Measurements from ENCODE around the gene IGF2BP2. TPM values are rescaled to one million over a fixed set of nuclear protein-coding genes. Genes with fewer than 3 reads are reported as not detected.

IGF2BP2 gene
- total and polyA plus RNA-seq, 2 donors (not counting 1 experiment from before 2014, with no cell fraction given): 0.01 TPM; not detected in 1

GRCh38 chr3:185649414-185649813, 175.4 kb downstream of the IGF2BP2 start:
- Histone ChIP-seq H3K36me3 (replicated peaks in 1 of 2; ENCODE audit: control extremely low read depth in 1 of 2, control insufficient read depth in 1 of 2, extremely low read depth in 1 of 2, insufficient read depth in 2 of 2, low read length in 1 of 2) (no peaks in the 10 kb centered on the region), H4K20me1 (ENCODE audit: control insufficient read depth, insufficient read depth, low read length, poor library complexity, severe bottlenecking) (no peaks in the 10 kb centered on the region), H3K9ac (ENCODE audit: low read length) (no peak overlapping the region), H3K9me3 (ENCODE audit: control extremely low read depth in 1 of 3, control insufficient read depth in 2 of 3, insufficient read depth in 1 of 3, low read length in 2 of 3) (peaks cover 0 to 8% (median 0%) of the 10 kb centered on the region in 3 donors), H3K4me1 (ENCODE audit: control insufficient read depth in 2 of 2, insufficient read depth in 2 of 2, low read length in 2 of 2) (peaks cover 0 to 11% of the 10 kb centered on the region in 2 donors), H3K79me2 (ENCODE audit: control insufficient read depth, insufficient read depth, low read length) (no peaks in the 10 kb centered on the region), H3K27me3 (replicated peaks in 1 of 4; ENCODE audit: control extremely low read depth in 1 of 4, control insufficient read depth in 3 of 4, insufficient read depth in 4 of 4, low read length in 3 of 4) (no peaks in the 10 kb centered on the region), H3K4me3 (ENCODE audit: control extremely low read depth in 1 of 5, extremely low read depth in 1 of 5, insufficient read depth in 1 of 5, low read depth in 2 of 5, low read length in 4 of 5) (no peak overlapping the region), H2AFZ (ENCODE audit: insufficient read depth, low read depth, low read length, poor library complexity, severe bottlenecking) (no peak overlapping the region), H3K27ac (ENCODE audit: low read length in 2 of 2) (no peak overlapping the region), H3K4me2 (replicated peaks; ENCODE audit: low read depth, low read length, poor library complexity, severe bottlenecking) (no peak overlapping the region)
- ATAC-seq (ENCODE audit: low read depth) (no peak), DNase-seq (no peak)
- POLR2A ChIA-PET: no interaction called here
- Mint-ChIP-seq H3K27ac (no peak overlapping the region), H3K4me1 (peaks cover 9% of the 10 kb centered on the region), H3K9me3 (ENCODE audit: insufficient read depth) (no peaks in the 10 kb centered on the region), H3K4me3 (no peak overlapping the region), H3K27me3 (no peaks in the 10 kb centered on the region)
- 93% methylated on average over 8 of the region's 10 CpGs for WGBS (ENCODE audit: insufficient coverage)
- TF ChIP-seq, protein P1, sequence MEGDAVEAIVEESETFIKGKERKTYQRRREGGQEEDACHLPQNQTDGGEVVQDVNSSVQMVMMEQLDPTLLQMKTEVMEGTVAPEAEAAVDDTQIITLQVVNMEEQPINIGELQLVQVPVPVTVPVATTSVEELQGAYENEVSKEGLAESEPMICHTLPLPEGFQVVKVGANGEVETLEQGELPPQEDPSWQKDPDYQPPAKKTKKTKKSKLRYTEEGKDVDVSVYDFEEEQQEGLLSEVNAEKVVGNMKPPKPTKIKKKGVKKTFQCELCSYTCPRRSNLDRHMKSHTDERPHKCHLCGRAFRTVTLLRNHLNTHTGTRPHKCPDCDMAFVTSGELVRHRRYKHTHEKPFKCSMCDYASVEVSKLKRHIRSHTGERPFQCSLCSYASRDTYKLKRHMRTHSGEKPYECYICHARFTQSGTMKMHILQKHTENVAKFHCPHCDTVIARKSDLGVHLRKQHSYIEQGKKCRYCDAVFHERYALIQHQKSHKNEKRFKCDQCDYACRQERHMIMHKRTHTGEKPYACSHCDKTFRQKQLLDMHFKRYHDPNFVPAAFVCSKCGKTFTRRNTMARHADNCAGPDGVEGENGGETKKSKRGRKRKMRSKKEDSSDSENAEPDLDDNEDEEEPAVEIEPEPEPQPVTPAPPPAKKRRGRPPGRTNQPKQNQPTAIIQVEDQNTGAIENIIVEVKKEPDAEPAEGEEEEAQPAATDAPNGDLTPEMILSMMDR (IDR thresholded peaks at IDR 0.05): no peak
- TF ChIP-seq EZH2 (IDR thresholded peaks at IDR 0.05; ENCODE audit: borderline replicate concordance, insufficient read depth, low read depth, low read length, poor library complexity, severe bottlenecking): no peak
- CTCF ChIA-PET: interaction anchor here (4.7 kb wide), 1 partner anchor 12 kb away, joined by 31 read pairs; no protein-coding TSS in a partner anchor
- intact Hi-C loops (cut with micrococcal nuclease): no loop called here

GRCh38 chr3:185648396-185648795, 176.4 kb downstream of the IGF2BP2 start:
- TF ChIP-seq, protein P1 (IDR thresholded peaks at IDR 0.05): no peak
- no peak for TF ChIP-seq EZH2 (IDR thresholded peaks at IDR 0.05; ENCODE audit: borderline replicate concordance, insufficient read depth, low read depth, low read length, poor library complexity, severe bottlenecking)
- Mint-ChIP-seq H3K27ac (no peak overlapping the region), H3K4me3 (no peak overlapping the region), H3K9me3 (ENCODE audit: insufficient read depth) (no peaks in the 10 kb centered on the region), H3K4me1 (peaks cover 9% of the 10 kb centered on the region), H3K27me3 (no peaks in the 10 kb centered on the region)
- Histone ChIP-seq H4K20me1 (ENCODE audit: control insufficient read depth, insufficient read depth, low read length, poor library complexity, severe bottlenecking) (no peaks in the 10 kb centered on the region), H3K9me3 (ENCODE audit: control extremely low read depth in 1 of 3, control insufficient read depth in 2 of 3, insufficient read depth in 1 of 3, low read length in 2 of 3) (peaks cover 0 to 8% (median 0%) of the 10 kb centered on the region in 3 donors), H3K9ac (ENCODE audit: low read length) (no peak overlapping the region), H3K4me3 (ENCODE audit: control extremely low read depth in 1 of 5, extremely low read depth in 1 of 5, insufficient read depth in 1 of 5, low read depth in 2 of 5, low read length in 4 of 5) (no peak overlapping the region), H3K79me2 (ENCODE audit: control insufficient read depth, insufficient read depth, low read length) (no peaks in the 10 kb centered on the region), H2AFZ (ENCODE audit: insufficient read depth, low read depth, low read length, poor library complexity, severe bottlenecking) (no peak overlapping the region), H3K36me3 (replicated peaks in 1 of 2; ENCODE audit: control extremely low read depth in 1 of 2, control insufficient read depth in 1 of 2, extremely low read depth in 1 of 2, insufficient read depth in 2 of 2, low read length in 1 of 2) (no peaks in the 10 kb centered on the region), H3K4me1 (ENCODE audit: control insufficient read depth in 2 of 2, insufficient read depth in 2 of 2, low read length in 2 of 2) (peaks cover 0 to 11% of the 10 kb centered on the region in 2 donors), H3K27me3 (replicated peaks in 1 of 4; ENCODE audit: control extremely low read depth in 1 of 4, control insufficient read depth in 3 of 4, insufficient read depth in 4 of 4, low read length in 3 of 4) (no peaks in the 10 kb centered on the region), H3K4me2 (replicated peaks; ENCODE audit: low read depth, low read length, poor library complexity, severe bottlenecking) (no peak overlapping the region), H3K27ac (ENCODE audit: low read length in 2 of 2) (no peak overlapping the region)
- WGBS (ENCODE audit: insufficient coverage): 100% methylated on average over 3 of the region's 4 CpGs
- DNase-seq (no peak), ATAC-seq (ENCODE audit: low read depth) (no peak)
- CTCF ChIA-PET: interaction anchor here (0.8 to 1.0 kb wide), 2 partner anchors 9 to 12 kb away, joined by 3 to 4 read pairs; no protein-coding TSS in a partner anchor
- POLR2A ChIA-PET: no interaction called here
- intact Hi-C loops (cut with micrococcal nuclease): no loop called here
